ENCODE data around the gene C11orf98.

C11orf98 gene

GRCh38 chr11:62613291-62613778 is 51.7 kb downstream of the C11orf98 start:
- DNase-seq (ENCODE audit: low read depth in 2 of 2, low spot score in 1 of 2), result no peak
